IMR-90 (cell line): ENCODE measurements around the gene DHDDS. TPM values are rescaled to one million over a fixed set of nuclear protein-coding genes. Genes with fewer than 3 reads are reported as not detected.
A peak's percentile ranks its signal among the peaks of the same experiment; 100 is the strongest.

Experiments
- ATAC-seq: fragments of 200-7000 bp; cut with Tn5 transposase; 2 replicates; pipeline ENCODE4 v1.9.1; 2020; ENCODE audit warnings: low read depth, mild to moderate bottlenecking, moderate library complexity
- BruUV-seq: library from RNA; stranded (reverse); fragments of 400-500 nt; replicated peaks from 2 replicates; lab custom pipeline; 2021; lab: Mats Ljungman, UMichigan
- CTCF ChIA-PET: fragments of 300-600 bp; formaldehyde crosslinking; extraction: SDS; loops from one replicate; lab custom pipeline; 2021; ENCODE audit warnings: antibody characterized with exemption; lab: Yijun Ruan, JAX
- POLR2A ChIA-PET: fragments of 300-600 bp; sonication (Branson Sonifier 250); formaldehyde crosslinking; loops from one replicate; lab custom pipeline; 2022; ENCODE audit warnings: antibody characterized with exemption; ENCODE audit not compliant: unreplicated experiment; lab: Charles Lee
- DNase-seq: peaks from one replicate; pipeline ENCODE4 v3.0.0; 2013
- H2AFZ ChIP-seq: replicated peaks from 2 replicates; pipeline ENCODE3; 2013; ENCODE audit warnings: low read length, mild to moderate bottlenecking; ENCODE audit not compliant: poor library complexity
- H2AK5ac ChIP-seq: 2 replicates; pipeline ENCODE4 v1.6.1; 2013; ENCODE audit warnings: low read depth, low read length, inconsistent platforms
- H2AK9ac ChIP-seq: replicated peaks from 2 replicates; pipeline ENCODE3; 2013; ENCODE audit warnings: mild to moderate bottlenecking, low read depth, low read length, moderate library complexity; ENCODE audit not compliant: poor library complexity
- H2BK120ac ChIP-seq: 2 replicates; pipeline ENCODE4 v1.6.1; 2013; ENCODE audit warnings: low read depth, low read length, inconsistent platforms
- H2BK15ac ChIP-seq: 3 replicates; pipeline ENCODE4 v1.6.1; 2013; ENCODE audit warnings: low read depth, low read length, inconsistent platforms
- H2BK20ac ChIP-seq: 2 replicates; pipeline ENCODE4 v1.6.1; 2013; ENCODE audit warnings: low read depth, mild to moderate bottlenecking, inconsistent platforms, low read length, moderate library complexity
- H2BK5ac ChIP-seq: 2 replicates; pipeline ENCODE4 v1.6.1; 2013; ENCODE audit warnings: mild to moderate bottlenecking, low read depth, low read length, inconsistent platforms; ENCODE audit not compliant: poor library complexity, severe bottlenecking
- H3K14ac ChIP-seq: replicated peaks from 2 replicates; pipeline ENCODE4 v1.6.1; 2013; ENCODE audit warnings: low read depth, low read length, inconsistent platforms
- H3K18ac ChIP-seq: 2 replicates; pipeline ENCODE4 v1.6.1; 2013; ENCODE audit warnings: low read depth, low read length, control low read depth
- H3K23ac ChIP-seq: 2 replicates; pipeline ENCODE4 v1.6.1; 2013; ENCODE audit warnings: low read depth, low read length, inconsistent platforms
- H3K27ac ChIP-seq: 2 replicates; pipeline ENCODE4 v1.5.1; 2013; ENCODE audit warnings: mild to moderate bottlenecking, control low read depth, low read length; ENCODE audit not compliant: insufficient read depth
- H3K27me3 ChIP-seq: 2 replicates; pipeline ENCODE4 v1.6.1; 2013; ENCODE audit warnings: low read length; ENCODE audit not compliant: control insufficient read depth, insufficient read depth
- H3K36me3 ChIP-seq: 2 replicates; pipeline ENCODE4 v1.6.1; 2013; ENCODE audit warnings: low read length, mixed read lengths; ENCODE audit not compliant: control insufficient read depth, insufficient read depth
- H3K4ac ChIP-seq: 2 replicates; pipeline ENCODE4 v1.6.1; 2013; ENCODE audit warnings: low read depth, low read length, inconsistent platforms
- H3K4me1 ChIP-seq: 2 replicates; pipeline ENCODE4 v1.6.1; 2013; ENCODE audit warnings: low read length, mixed read lengths; ENCODE audit not compliant: control insufficient read depth, insufficient read depth
- H3K4me2 ChIP-seq: 2 replicates; pipeline ENCODE4 v1.6.1; 2013; ENCODE audit warnings: low read depth, mild to moderate bottlenecking, control low read depth, low read length, moderate library complexity
- H3K4me3 ChIP-seq: 2 replicates; pipeline ENCODE4 v1.5.1; 2013; ENCODE audit warnings: low read depth, mild to moderate bottlenecking, control low read depth, low read length, moderate library complexity; ENCODE audit not compliant: insufficient read depth
- H3K56ac ChIP-seq: 2 replicates; pipeline ENCODE4 v1.6.1; 2013; ENCODE audit warnings: low read length, inconsistent platforms; ENCODE audit not compliant: insufficient read depth; ENCODE audit errors: extremely low read depth
- H3K79me1 ChIP-seq, 2 experiments: 2 replicates each; pipeline ENCODE4 v1.6.1; 2013; ENCODE audit warnings: low read length in 2 of 2, inconsistent platforms in 1 of 2, low read depth in 1 of 2
- H3K9ac ChIP-seq: 2 replicates; pipeline ENCODE4 v1.6.1; 2013; ENCODE audit warnings: low read depth, low read length, control low read depth
- H3K9me1 ChIP-seq: 2 replicates; pipeline ENCODE4 v1.6.1; 2013; ENCODE audit warnings: low read length, inconsistent platforms; ENCODE audit not compliant: insufficient read depth
- H3K9me3 ChIP-seq: 2 replicates; pipeline ENCODE4 v1.6.1; 2013; ENCODE audit warnings: low read length; ENCODE audit not compliant: control insufficient read depth, insufficient read depth
- H4K20me1 ChIP-seq: 2 replicates; pipeline ENCODE4 v1.6.1; 2013; ENCODE audit warnings: low read length, inconsistent platforms; ENCODE audit not compliant: insufficient read depth
- H4K5ac ChIP-seq: 2 replicates; pipeline ENCODE4 v1.6.1; 2013; ENCODE audit warnings: mild to moderate bottlenecking, low read depth, low read length, control low read depth
- H4K8ac ChIP-seq, 2 experiments: 2 replicates each; pipeline ENCODE4 v1.6.1; 2013; ENCODE audit warnings: low read depth in 2 of 2, low read length in 2 of 2, control low read depth in 1 of 2, inconsistent platforms in 1 of 2
- H4K91ac ChIP-seq: 2 replicates; pipeline ENCODE4 v1.6.1; 2013; ENCODE audit warnings: low read depth, low read length, inconsistent platforms; ENCODE audit not compliant: insufficient read depth
- RAD21 ChIP-seq: IDR thresholded peaks from 2 replicates; pipeline ENCODE4 v1.6.1; 2012; ENCODE audit warnings: low read length, improper control_type of control experiment
- SMC3 ChIP-seq: fragments of 150-350 bp; IDR thresholded peaks from 2 replicates; pipeline ENCODE4 v1.6.1; 2016; ENCODE audit warnings: low read depth, mild to moderate bottlenecking, antibody characterized with exemption, low read length, moderate library complexity
- WGBS, 2 experiments: methylation state at CpG; one replicate each; pipeline versions ENCODE4 v1.1.5 to v1.1.7; 2013; ENCODE audit warnings: missing lambda C conversion rate in 2 of 2; ENCODE audit not compliant: insufficient read length in 1 of 2; ENCODE audit errors: extremely low coverage in 2 of 2; 5-methylcytosine and 5-hydroxymethylcytosine counted together
- dilution Hi-C: fragments of 300-500 bp; cut with HindIII; formaldehyde crosslinking; loops from one replicate; pipeline ENCODE4 v1.14.3; 2018; ENCODE audit warnings: low sequenced_read_pairs; ENCODE audit not compliant: unreplicated experiment
- in situ Hi-C: fragments of 300-500 bp; cut with MboI; formaldehyde crosslinking; loops from 3 replicates; pipeline ENCODE4 v1.14.3; 2019; ENCODE audit warnings: low sequenced_read_pairs, inconsistent platforms, mixed read lengths
- intact Hi-C: fragments of 100-400 bp; cut with micrococcal nuclease; formaldehyde crosslinking; loops from 2 replicates; pipeline ENCODE4 v1.10.0; 2022
- polyA plus RNA-seq, 3 experiments: library from polyadenylated mRNA; depleted of rRNA; stranded (reverse); fragments of >200 nt; gene quantifications; 2 replicates each; pipeline ENCODE4 v1.2.3, GENCODE V29; 2012; ENCODE audit warnings: low replicate concordance in 1 of 3
- total RNA-seq: library from RNA; depleted of rRNA; stranded (reverse); fragments of >200 nt; gene quantifications from 2 replicates; pipeline ENCODE4 v1.2.3, GENCODE V29; 2012

DHDDS gene
- total and polyA plus RNA-seq, 2 of the 4 experiments (the other 2 are of a cell fraction) = 49.3 to 67.7 TPM

- Histone ChIP-seq H2BK15ac (0 out of 3 replicates have a peak overlapping the region, but pooled peaks have one; percentile 44), H3K36me3 (no peaks in the 10 kb centered on the region), H3K27me3 (no peaks in the 10 kb centered on the region), H3K18ac (no peak overlapping the region), H2BK20ac (peak overlapping the region; percentile 89; the same call in 1 of the 2 replicates), H3K9me3 (no peaks in the 10 kb centered on the region), H3K23ac (0 out of 2 replicates have a peak overlapping the region, but pooled peaks have one; percentile 33), H3K4ac (peak overlapping the region; percentile 67; the same call in 1 of the 2 replicates), H2AK5ac (peak overlapping the region; percentile 85; the same call in 1 of the 2 replicates), H3K9me1 (peaks cover 7% of the 10 kb centered on the region; the same call in 1 of the 2 replicates), H3K4me3 (no peak overlapping the region), H3K9ac (no peak overlapping the region), H4K91ac (no peak overlapping the region), H3K4me1 (peaks cover 2% of the 10 kb centered on the region; the same call in 1 of the 2 replicates), H4K8ac (peak overlapping the region in 1 of 2 experiments; percentile 46; a peak in 1 of 4 replicates), H2BK5ac (peak overlapping the region; percentile 29), H2AK9ac (peak overlapping the region; percentile 82), H2BK120ac (peak overlapping the region; percentile 20; the same call in 1 of the 2 replicates), H3K27ac (no peak overlapping the region), H4K20me1 (no peaks in the 10 kb centered on the region), H3K4me2 (no peak overlapping the region), H3K79me1 (peaks cover 0 to 3% of the 10 kb centered on the region in 2 experiments; a peak in 1 of 4 replicates), H3K56ac (no peak overlapping the region), H2AFZ (peak overlapping the region; percentile 69), H3K14ac (no peak overlapping the region; the same call in 1 of the 2 replicates), H4K5ac (no peak overlapping the region)
- TF ChIP-seq SMC3 (no peak), RAD21 (no peak)
- ChIA-PET POLR2A (no interaction called here), CTCF (no interaction called here)
- DNase-seq (peak; percentile 68), ATAC-seq (peak; percentile 52)
- in situ Hi-C loops = no loop called here
- BruUV-seq = no TSS peak
- WGBS, 2 experiments = 33% methylated on average over 2 of the region's 2 CpGs; no CpG with 5 or more reads in 1 of the 2 experiments
- intact Hi-C loops = no loop called here
- dilution Hi-C loops = no loop called here
These were observed 50.8 kb downstream of the DHDDS start for GRCh38 chr1:26482921-26483320.
